PC-3 (cell line): ENCODE results near the gene ZNF497.

Source experiments
- EZH2 ChIP-seq: fragments of 300-600 bp; sonication (generic); IDR thresholded peaks from one replicate; pipeline ENCODE4 v1.6.1; 2017; ENCODE audit warnings: antibody characterized with exemption, mild to moderate bottlenecking, low read length; ENCODE audit not compliant: unreplicated experiment
- EZH2phosphoT487 ChIP-seq: fragments of 300-600 bp; sonication (generic); IDR thresholded peaks from 2 replicates; pipeline ENCODE4 v1.6.1; 2018; ENCODE audit warnings: mild to moderate bottlenecking, antibody characterized with exemption, low read length, borderline replicate concordance
- TF ChIP-seq, protein P1 (sequence below): fragments of 300-600 bp; sonication (generic); conservative IDR thresholded peaks from 2 replicates; pipeline ENCODE4 v1.5.1; 2017; ENCODE audit warnings: antibody characterized with exemption, low read depth, mild to moderate bottlenecking, low read length

DNA sequence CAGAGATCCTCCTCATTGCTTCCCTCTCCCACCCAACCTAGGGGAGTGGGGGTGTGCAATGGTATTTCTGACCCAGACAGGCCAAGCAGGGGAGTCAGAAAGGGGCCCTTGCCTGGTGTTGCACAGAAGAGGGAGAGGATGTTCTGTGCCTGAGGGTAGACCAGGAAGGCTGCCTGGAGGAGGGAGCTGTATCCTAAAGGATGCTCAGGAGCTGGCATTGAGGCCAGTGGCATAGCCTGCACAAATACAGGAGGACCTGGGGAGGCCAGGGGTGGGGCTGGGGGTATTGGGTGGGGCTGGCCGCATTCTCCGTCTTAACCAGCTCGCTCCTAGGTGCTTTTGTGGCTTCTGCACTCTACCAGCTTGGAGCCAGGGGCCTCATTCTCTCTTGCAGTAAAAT is 37.4 kb upstream of the ZNF497 start:
- TF ChIP-seq, protein P1, sequence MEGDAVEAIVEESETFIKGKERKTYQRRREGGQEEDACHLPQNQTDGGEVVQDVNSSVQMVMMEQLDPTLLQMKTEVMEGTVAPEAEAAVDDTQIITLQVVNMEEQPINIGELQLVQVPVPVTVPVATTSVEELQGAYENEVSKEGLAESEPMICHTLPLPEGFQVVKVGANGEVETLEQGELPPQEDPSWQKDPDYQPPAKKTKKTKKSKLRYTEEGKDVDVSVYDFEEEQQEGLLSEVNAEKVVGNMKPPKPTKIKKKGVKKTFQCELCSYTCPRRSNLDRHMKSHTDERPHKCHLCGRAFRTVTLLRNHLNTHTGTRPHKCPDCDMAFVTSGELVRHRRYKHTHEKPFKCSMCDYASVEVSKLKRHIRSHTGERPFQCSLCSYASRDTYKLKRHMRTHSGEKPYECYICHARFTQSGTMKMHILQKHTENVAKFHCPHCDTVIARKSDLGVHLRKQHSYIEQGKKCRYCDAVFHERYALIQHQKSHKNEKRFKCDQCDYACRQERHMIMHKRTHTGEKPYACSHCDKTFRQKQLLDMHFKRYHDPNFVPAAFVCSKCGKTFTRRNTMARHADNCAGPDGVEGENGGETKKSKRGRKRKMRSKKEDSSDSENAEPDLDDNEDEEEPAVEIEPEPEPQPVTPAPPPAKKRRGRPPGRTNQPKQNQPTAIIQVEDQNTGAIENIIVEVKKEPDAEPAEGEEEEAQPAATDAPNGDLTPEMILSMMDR: no peak
- TF ChIP-seq EZH2: no peak
- no peak for TF ChIP-seq EZH2phosphoT487
